Endometrial microvascular endothelial cells (primary cell): ENCODE data around the gene RPLP1. TPM values are rescaled to one million over a fixed set of nuclear protein-coding genes. Genes with fewer than 3 reads are reported as not detected.

Experiments used
- in situ Hi-C: cut with HindIII; loops from 2 replicates; pipeline ENCODE4 v1.10.0; 2017; ENCODE audit warnings: low sequenced_read_pairs, low pct_unique_long_range_greater_than_20kb; ENCODE audit errors: inconsistent ontology term
- total RNA-seq: library from RNA; depleted of rRNA; stranded (reverse); fragments of >200 nt; gene quantifications from one replicate; pipeline ENCODE4 v1.2.3, GENCODE V29; 2015; ENCODE audit errors: inconsistent ontology term

The RPLP1 gene
- total RNA-seq = 438 TPM

DNA sequence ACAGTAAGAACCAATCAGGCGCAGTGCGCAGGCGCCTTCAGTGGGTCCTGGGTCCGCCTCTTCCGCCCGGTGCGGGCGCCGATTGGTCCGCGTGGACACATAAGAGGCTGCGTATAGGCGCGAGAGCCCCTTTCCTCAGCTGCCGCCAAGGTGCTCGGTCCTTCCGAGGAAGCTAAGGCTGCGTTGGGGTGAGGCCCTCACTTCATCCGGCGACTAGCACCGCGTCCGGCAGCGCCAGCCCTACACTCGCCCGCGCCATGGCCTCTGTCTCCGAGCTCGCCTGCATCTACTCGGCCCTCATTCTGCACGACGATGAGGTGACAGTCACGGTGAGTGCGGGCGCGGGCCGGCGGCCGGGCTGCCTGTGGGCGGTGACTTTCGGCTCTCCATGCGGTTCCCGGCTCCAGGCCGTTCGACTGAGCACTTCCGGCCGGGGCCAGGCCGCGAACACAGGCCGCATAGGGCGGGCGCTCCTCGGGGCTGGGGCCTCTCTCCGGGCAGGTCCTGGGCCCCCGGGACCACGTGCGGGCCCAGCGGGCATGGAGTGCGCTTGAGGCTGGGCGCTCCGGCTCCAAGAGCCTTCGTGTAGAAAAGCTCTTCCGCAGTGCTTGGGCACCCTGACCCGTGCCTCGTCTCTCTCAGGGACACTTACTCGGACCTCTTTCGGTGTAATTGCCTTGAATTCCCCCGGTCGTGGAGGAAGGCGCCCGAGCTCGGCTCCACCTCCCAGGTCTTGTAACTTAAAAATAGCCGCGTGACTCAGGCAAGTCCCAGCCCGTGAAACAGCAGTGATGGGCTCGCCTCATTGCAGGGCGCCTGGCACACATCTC, at the start of gene RPLP1:
Gene RPLP1 (plus strand): TSS at position 127 of the 830 bp plus-strand sequence. CDS start 131 bp downstream, at position 258.
- in situ Hi-C loops = no loop called here

- in situ Hi-C loops = no loop called here
These were observed 49.0 kb upstream of the RPLP1 start for GRCh38 chr15:69403594-69403993.

- in situ Hi-C loops = no loop called here
These were observed 47.5 kb upstream of the RPLP1 start for GRCh38 chr15:69405110-69405509.

DNA sequence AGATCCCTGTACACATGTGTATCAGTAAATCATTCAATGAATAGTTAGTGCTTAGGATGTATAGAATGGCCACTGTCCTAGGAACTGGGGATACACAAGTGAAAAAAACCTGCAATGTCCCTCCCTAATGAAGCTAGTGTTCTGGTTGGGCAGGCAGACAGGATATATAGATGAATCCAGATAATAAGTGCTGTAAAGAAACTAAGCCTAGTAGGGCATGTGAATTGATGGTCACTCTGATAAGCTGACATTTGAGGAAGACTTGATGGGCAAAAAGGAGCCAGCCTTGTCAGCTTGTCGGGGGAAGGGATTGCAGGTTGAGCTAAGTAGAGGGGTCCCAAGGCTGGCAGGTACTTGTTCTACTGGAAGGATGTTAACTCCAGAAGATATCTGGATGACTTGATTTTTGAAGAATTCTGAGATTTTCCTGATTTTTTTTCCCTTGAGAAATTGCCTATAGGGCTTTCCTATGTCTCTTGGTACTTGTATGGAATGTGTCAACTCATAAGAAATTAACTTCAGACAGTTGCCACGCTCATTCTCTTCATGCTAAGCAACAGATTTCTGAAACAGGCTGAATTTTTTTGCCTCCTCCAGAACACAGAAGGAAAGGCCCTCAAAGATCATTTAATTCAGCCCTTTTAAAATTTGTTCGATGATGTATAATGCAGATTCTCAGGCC, 44.8 kb upstream of the RPLP1 start:
- in situ Hi-C loops = no loop called here

DNA sequence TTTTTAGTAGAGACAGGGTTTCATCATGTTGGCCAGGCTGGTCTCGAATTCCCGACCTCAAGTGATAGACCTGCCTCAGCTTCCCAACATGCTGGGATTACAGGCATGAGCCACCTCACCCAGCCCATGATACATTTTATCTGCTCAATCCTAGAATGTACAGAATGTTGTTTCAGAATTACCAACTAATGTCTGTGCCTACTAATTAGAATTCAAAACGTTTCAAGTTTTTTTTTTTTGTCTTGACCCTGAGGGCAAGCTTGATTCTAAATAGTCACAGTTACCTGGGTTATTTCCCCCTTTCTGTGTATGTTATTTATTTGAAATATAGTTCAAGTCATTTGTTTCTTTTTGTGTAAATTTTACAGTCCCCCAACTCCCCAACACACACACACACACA, 43.8 kb upstream of the RPLP1 start:
- in situ Hi-C loops = no loop called here

DNA sequence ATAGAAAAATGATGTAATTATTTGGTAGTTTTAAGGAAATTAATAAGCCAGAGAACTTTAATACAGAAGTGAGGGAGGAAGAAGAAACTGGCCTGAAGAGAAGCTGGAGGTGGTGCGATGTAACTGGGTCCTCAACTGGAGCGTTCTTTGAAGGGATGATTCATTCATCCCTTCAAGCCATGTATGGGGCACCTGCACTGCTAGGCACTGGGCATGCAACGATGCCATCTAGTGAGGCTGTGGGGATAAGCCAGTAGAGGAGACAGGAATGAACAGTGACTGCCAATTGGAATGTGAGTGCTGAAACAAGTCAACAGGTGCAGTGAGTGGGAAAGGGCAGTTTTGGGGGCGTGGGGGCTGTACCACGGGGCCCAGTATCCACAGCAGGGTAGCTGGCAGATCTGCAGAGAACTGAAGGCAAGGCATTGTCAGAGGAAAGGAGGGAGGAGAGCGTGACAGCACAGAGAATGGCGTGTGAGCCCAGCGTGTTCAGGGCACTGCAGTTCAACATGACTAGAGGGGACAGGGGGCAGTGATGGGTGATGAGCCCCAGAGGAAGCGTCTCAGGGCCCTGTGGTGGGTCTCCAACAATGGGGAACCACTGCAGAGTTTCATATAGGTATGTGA, 42.3 kb upstream of the RPLP1 start:
- in situ Hi-C loops = no loop called here

DNA sequence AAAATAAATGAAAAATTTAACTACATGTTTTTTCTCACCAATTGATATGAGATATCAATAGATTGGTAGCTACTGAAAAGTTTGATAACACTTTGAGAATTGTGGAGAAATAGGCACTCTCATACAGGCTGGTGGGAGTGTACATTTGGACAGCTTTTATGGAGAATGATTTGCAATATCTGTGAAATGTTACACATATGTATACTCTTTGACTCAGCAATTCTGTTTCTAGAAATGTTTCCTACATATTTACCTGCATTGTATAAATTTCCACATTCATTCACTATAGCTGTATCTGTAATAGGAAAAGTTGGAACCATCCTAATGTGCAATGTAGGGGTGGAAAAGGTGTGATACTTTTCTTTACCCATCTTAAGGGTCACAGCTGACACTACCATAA, 40.3 kb upstream of the RPLP1 start:
- in situ Hi-C loops = no loop called here

DNA sequence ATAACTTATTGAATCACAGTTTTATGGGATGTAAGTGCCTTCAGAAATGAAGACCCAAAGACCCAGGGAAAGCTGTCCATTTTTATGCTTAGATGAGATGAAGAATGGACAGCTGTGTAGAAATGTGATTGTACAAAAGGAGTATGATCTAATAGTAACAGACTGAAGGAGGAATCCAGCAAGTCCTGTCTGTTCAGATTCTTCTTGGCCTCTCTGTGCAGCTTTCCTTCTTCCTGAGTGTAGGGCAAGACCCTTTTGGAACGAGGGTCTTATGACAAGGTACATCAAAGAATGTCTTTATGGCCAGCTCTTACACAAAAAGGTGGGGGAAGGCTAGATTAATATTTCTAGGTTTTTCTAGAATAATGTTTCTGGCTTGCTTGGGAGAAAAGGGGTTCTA, 39.9 kb upstream of the RPLP1 start:
- in situ Hi-C loops = no loop called here

DNA sequence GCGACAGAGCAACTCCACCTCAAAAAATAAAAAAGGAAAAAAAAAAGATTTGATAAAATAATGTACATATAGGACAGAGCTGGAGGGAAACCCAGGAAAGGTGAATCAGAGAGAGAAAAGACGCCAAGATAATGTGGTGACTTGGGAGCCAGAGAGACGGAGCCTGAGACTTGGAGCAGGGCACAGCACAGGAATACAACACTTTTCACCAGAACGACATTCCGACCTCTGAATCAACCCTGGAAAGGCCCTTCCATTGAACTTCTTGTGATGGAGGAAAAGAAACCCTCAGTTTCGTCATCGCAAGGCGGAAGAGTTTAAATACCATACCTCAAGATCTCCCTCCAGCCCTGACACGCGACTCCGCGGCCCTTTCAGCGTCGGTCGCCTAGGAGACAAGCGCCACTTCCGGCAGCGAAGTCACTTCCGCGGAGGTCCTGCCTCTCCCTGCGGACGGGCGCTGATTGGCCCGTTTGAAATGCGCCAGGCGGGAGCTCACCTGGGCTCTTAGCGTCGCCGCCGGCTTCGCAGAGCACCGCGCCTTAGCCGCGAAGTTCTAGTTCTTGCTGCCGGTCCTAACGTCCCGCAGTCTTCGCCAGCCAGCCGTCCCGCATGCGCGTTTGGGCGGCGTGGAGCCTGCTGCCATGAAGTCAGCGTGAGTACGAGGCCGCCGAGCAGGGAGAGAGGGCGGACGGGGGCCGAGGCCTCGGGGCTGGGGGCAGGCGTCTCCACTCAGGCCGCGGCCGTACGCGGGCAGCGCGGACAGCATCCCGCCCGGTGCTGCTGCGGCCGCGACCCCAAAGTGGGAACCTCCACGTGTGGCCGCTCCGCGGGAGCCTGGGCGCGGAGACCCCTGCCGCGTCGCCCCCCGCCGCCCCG, 38.6 kb upstream of the RPLP1 start, which contains the start of gene KIF23:
Gene KIF23 (plus strand): TSS at position 528 of the 879 bp plus-strand sequence. CDS start 117 bp downstream, at position 645.
- in situ Hi-C loops = no loop called here

DNA sequence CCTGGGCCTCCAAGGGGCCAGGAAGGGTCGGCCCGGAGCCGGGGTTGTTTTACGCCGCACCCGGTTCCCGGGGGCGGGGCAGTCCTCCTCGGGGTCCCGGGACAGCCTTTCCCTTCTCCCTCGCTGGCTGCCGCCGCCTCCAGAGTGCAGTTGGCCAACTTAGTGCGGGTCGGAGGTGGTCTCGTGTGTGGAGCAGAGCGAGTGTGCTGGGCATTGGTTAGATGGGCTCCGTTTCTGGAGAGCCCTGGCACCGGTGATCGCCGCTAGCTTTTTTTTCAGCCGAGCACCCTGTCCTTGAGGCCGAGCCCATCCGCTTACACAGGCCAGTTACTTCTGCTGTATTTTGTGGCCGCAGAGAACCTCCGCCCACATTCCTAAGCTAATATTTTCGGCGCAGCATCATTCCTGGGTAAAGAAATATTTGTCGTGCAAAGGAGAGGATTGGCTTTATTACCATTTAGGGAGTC, 37.9 kb upstream of the RPLP1 start:
- in situ Hi-C loops = no loop called here

DNA sequence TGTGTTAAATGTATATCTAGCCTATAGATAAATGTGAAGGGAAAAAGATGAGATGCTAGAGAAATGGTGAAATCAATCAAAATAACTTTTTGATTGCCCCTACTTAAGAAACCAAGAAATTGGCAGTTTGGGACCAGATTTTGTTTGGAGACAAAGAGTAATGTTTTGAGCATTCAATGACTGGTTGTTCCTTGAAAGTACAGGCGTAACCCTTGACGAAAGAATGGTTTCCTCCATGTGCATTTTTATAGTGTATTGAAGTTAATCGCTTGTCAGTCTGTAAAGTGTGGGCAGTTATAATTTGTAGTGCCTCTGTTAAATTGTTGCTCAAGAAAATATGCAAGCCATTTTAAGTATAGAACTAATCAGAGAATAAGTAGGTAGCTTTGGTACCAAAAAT, 37.2 kb upstream of the RPLP1 start:
- in situ Hi-C loops = no loop called here

DNA sequence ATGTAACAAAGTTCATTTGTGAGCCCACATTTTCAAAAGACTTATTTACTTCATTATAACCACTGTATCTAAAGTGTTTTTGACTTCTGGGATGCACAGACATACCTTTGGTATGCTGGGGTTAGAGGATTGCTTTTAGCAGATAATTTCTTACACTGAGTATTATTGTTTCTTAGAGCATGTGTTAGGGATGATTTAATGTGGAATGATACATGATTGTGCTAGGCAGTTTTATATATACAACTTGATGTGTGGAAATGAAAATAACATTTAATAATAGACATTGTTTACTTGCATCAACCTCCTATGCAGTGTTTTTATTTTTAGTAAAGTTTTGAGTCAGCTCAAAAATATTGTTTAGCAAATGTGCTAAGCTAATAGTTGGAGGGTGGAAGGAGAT, 35.0 kb upstream of the RPLP1 start:
- in situ Hi-C loops = no loop called here

DNA sequence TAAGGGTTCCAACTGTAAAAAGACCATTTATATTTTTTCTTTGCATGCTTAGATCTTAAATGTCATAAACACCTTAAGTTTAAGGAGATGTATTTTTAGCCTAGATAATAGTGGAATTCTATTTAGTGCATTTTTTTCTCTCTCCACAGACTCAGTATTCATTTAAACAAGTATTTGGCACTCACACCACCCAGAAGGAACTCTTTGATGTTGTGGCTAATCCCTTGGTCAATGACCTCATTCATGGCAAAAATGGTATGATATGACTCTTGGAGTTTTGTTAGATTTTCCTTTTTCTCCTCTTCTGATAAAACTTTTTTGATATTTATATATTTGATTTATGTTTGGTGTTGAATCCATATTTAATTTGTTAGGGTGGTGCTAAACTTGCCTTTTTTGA, 31.1 kb upstream of the RPLP1 start:
- in situ Hi-C loops = no loop called here

DNA sequence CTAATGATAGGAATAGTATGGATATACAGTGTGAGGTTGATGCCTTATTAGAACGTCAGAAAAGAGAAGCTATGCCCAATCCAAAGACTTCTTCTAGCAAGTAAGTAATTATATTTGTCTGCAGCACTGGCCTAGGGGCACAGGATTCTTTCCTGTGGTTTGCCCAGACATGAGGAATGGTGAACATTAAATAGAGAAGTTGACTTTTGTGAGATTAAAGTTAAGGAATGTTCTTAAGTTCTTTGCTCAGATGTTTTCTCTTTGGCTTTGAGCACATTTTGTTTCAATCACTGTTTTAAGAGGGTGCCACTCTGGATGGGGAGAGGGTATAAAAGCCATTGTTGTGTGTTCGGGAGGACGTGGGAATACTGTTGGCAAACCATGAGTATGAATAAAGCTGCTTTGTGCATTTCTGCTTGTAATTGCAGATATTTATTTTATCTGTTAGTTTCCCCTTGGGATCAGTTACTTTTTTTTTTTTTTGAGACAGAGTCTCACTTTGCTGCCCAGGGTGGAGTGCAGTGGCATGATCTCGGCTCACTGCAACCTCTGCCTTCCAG, 30.2 kb upstream of the RPLP1 start:
- in situ Hi-C loops = no loop called here

DNA sequence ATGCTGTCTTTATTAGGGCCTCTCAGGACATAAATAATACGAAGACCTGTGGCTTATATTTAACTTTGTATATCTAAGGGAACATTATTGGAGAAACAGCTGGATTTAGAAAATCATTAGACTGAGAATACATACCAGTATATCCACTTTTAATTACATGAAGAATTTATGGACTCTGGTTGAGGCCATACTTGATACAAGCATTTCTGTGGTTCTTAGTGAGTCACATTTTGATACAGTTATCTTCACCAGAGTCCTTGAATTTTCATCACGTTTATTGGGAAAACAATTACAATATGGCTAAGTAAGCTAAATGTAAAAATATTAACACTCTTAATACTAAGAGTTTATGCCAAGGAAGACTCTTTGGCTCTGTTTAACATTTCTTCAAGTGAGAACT, 28.6 kb upstream of the RPLP1 start:
- in situ Hi-C loops = no loop called here

DNA sequence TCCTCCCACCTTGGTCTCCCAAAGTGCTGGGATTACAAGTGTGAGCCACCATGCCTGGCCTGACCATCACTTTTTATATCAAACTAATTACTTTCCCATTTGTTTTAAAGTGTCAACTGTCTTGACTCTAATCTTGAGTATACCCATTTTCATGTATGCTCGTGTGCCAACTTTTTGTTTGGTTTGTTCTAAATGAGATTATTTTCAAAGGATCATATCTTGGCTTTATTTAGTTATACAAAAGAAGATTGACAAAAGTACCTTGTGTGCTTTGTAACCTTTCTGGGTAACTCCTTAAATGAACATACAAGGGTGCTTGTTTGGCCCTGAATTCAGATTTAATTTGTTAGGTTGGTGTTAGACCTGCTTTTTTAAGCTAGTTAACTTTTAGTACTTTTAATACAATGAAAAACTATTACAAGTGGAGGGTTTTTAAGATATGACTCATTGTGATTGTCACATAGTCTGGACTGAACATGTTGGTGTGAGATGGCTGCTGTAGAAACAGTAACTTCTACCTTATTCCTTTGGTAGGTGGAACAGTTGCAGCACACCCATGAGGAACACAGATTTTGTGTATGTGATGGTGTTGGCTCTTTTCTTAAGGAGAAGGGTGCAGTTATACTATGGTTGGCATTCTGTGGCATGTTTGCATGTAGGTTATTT, 27.7 kb upstream of the RPLP1 start:
- in situ Hi-C loops = no loop called here

GRCh38 chr15:69433831-69434230, 18.8 kb upstream of the RPLP1 start:
- in situ Hi-C loops = no loop called here

DNA sequence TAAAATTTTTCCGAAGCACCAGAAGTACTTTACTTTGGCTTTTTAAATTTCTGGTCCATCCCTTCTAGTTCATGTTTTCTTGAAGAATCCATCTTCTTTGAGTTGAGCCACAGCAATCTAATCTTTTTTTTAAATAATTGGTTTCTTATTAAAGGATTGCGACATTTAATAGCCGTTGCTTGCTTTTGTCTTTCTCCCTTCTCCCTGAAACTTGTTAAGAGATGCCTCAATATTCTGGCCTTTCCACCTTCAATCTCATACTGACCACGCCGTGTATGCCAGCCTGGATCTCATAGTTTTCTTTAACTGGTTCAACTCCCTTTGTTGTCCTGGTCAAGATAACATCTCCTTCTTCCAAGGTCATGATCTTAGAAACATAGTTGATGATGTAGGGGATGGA, 18.4 kb upstream of the RPLP1 start:
- in situ Hi-C loops = no loop called here
